Nucleus accumbens (tissue), 56 donors: ENCODE results near the gene CORO1C.
"Not testable (repeated sequence)": the region's sequence is repeated elsewhere in the genome, so short reads cannot be mapped to it uniquely, and the experiment has no call there.

ENCODE experiments used
- DNase-seq, 56 donors: peaks; one replicate each; lab custom pipeline; 2025; lab: John Stamatoyannopoulos, UW

CORO1C gene

DNA sequence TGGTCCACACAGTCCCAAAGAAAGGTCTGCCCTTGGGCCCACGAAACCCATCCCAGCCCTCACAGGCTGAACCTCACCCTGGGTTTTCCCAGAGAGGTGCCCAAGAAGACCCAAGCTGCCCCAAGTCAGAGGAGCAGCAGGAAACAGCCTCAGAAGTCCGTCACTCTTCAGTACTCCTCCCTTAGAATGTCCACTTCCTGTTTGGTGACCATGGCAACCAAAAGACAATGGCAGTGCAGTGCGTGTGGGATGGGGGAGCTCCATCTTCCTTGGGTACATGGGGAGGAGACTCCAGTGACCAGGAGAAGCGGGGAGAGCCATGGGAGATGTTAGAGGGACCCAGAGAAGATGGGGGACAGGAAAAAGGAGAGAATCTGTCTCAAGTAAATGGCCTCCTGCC is 108.9 kb downstream of the CORO1C start:
- DNase-seq, result no peak

DNA sequence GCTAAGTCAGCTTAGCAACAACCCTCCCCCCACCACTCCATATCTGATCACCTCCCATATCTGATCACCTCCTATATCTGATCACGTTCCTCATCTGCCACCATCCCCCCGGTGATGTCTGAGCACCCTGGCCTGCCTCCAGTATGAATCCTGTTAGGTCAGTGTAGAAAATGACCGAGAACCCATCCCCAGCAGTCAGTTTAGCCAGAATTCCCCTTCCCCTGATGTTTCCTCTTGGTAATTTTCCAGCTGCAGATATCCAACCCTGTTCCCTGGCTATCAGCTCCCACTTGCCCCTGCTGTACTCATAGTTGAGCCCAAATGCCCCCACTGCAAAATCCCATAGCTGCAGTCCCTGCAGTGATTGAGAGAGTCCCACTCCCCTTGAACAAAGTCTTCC is 110.2 kb downstream of the CORO1C start:
- no peak for DNase-seq

DNA sequence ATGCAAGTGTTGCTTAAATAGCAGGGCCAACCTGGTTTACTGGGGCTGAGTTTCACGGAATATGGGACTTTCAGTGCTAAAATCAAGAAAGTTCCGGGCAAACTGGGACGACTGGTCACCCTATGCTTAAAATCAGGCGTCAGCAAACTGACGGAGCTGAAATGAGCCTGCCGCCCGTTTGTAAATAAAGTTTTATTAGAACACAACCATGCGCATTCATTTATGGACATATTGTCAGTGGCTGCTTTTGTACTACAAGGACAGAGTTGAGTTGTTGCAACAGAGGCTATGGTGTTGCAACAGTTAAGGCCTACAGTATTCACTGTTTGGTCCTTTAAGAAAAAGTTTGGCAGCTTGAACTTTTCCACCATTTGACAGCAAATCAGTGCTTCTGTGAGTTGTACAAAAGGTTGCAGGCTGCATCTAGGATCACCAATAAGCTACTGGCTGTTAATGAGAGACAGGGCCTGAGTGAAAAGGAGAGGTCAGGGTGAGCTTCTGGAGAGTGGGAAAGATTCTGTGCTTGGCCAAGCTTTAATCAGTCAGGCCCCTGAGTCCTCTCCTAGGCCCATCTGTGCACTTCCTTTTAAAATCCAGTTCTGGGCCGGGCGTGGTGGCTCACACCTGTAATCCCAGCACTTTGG is 111.0 kb downstream of the CORO1C start:
- no peak for DNase-seq

DNA sequence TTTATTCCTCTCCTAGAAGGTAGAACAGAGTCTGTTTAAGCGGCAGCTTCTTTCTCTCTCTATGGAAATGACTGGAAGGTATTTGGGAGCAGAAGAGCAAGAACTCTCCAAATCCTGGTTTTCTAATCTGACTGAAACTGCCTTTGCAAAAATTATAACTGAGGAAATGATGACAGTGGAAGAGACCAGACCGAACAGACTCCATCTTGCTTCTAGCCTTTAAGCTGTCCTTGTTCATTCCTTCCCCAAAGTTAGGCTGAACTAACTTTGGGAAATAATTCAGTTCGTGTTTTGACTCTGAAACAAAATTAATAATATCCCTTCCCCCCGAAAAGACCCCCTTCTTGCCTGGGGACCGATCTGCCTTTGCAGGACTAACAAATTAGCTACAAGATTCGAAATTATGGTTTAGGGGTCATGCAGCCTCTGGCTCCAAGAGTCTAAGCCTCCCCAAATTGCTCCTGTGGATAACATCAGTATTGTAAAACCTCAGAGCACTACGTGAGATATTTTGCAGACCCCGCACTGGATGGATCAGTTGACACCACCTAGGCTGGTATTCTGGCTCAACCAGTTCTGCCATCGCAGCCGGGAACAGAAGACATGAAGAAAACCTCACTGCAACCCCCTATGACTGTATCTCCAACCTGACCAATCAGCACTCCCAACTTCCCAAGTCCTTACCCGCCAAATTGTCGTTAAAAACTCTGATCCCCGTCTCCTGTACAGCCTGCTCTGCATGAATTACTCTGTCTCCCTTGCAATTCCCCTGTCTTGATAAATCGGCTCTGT is 111.8 kb downstream of the CORO1C start:
- no peak for DNase-seq

DNA sequence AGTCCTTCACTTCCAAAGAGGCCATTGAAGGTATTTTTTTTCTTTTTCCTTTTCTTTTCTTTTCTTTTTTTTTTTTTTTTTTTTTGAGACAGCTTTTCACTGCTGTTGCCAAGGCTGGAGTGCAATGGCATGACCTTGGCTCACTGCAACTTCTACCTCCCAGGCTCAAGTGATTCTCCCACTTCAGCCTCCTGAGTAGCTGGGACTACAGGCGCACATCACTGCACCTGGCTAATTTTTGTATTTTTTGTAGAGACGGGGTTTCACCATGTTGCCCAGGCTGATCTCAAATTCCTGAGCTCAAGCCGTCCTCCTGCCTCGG is 112.4 kb downstream of the CORO1C start:
- not testable (repeated sequence) for DNase-seq

DNA sequence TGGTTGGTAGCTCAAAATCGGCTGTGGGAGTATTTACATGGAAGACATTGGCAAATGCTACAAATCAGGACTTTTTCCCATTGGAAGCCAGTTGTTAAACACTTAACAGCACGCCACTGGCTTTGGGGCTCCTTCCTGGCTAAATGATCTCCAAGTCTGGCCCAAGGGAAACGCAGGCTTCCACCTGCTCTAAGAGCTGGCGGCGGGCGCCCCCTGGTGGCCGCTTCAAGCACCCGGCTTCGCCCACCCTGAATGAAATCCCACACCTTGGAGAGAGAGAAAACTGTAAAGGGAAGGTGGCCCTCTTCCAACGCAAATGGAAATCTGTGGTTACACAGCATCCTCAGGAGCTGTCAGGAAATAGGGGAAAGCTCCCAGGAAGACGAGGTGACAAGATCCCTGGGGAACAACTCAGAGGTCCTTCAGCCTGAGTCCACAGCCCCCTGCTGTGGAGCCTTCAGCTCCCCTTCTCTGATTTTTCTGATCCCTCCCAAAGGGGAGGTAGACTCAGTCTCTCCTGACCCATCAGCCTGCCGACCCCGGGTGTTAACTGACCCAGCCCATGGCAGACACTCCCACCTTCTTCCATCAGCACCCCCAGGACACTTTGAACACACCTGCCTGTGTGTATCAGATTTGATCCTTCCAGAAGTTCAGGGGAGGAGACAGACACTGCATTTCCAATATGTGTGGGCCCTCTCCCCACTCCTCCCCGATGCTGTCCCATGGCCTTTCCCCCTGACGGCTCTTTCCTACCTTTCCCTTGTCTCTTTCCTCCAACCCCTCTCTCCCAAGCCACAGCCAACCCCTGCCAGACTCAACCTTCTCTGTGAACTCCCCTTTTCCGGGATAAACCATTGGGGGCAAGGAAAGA is 113.0 kb downstream of the CORO1C start:
- DNase-seq, result peak in 53 of 56 donors; percentile 5 to 86 (median 58)

DNA sequence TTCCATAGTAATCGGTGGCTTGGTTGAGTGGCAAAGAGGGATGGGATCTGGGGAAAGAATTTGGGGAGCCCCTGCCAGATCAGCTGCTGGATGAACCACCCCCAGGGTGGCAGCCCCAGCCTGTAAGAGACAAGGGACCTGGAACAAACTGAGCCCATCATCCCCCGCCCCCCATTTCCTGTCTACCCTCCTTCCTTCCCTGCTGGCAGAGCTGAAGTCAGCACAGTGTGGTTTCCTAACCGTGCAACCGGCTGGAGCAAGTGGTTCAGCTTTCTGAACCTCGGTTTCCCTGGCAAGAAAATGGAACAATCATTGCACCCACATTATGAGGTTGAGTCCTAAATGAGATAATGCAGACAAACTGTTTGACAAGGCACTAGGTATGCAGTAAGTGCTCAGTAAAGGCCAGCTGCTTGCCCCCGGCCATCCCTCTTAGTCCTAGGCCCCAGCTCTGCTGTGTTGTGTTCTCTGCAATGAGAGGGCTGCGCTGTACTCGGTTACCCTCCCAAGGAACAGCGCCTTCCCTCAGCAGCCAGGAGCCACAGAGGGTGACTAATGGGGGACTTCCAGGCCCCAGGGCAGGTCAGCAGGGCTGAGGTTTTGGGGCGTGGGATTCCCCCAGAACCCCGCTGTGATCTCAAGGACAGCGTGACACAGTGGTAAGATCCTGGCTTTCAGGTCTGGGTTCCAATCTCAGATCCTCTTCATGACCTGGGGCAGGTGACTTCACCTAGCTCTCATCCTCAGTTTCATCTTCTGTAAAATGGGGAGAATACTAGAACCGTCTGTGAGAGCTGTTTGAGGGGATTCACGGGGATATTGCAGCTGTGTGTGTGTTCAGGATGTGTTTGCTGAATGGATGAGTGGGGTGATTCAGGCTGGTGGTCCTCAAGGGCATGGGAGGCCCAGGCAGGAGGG is 114.1 kb downstream of the CORO1C start:
- DNase-seq, result peak in 13 of 56 donors; percentile 13 to 41 (median 25)

DNA sequence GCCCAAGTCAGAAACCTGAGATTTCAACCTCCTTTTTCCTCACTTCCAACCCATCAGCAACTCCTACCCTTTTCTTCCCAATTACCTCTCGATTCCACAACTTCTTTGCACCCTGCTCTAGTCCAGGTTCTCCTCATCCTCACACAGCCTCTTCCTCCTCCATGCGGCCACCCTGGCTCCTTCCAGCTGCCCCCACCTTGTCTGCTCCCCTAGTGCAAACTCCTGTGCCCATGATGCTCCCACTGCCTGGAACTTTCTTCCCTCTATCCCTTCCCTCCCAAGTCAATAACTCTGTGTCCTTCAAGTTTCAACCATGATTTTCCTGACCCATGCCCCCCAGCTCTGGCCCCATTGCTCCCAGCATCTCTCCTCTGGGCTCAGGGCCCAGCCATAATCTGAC is 115.0 kb downstream of the CORO1C start:
- no peak for DNase-seq

DNA sequence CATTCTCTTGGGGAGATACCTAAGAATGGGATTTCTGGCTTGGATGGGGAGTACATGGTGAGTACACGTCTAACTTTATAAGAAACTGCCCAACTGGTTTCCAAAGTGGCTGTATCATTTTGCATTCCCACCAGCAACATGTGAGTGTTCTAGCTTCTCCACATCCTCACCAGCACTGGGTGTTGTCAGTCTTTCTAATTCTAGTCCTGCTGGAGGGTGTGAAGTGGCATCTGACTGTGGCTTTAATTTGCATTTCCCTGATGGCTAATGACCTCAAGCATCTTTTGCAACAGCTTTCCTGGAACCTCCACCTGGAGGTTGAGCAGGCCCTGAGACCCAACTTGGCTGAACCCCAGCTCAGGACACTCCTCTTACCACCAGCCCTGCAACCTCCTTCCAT is 115.4 kb downstream of the CORO1C start:
- no peak for DNase-seq

DNA sequence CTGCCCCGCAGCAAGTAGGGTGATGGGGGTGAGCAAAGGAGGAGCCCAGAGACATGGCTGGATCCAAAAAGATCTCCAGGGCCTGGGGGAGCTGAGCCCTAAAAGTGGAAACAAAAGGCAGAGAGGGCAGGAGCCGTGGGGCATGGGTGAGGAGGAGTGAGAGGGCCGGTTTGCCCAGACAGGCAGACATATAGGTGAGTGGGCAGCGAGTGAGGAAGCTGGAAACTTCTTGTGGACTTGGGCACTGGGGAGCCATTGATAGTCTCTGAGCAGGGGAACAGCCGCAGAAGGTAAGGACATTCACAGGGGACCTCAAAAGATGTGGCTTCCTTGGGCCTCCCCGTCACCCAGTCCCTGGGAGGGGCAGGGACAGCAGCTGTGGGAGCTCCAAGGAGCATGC is 116.7 kb downstream of the CORO1C start:
- no peak for DNase-seq

DNA sequence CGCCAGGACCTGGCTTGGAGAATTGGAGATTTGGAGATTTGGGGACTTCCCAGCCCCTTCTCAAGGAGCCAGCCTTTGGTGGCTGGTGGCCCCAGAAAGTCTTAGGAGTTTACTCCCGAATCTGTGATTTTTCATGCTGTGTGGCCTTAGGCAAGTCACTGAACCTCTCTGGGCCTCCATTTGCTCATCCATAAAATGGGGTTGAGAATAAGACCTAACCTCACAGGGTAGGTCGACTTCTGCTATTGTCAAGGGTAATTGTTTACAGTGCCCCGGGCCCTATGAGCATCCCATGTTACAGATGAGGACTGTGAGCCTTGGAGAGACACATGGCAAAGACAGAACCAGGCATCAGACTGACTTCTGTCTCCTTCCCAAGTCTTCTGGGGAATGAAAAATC is 117.3 kb downstream of the CORO1C start:
- DNase-seq, result no peak

DNA sequence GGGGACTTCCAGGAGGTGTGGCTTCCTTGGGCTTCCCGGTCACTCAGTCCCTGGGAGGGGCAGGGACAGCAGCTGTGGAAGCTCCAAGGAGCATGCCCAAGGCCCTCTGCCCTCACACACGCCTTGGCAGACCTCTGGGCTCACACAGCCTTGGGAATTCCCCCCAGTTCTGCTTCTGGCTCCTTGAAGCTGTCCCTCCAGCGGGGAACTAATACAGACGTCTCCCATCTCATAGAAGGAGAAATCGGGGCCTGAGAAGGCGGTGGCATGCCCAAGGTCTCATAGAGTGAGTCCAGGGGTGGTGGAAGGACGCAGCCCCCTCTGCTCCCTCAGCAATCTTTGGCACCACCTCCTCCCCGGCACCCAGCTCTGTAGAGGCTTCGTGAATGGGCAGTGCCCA is 117.8 kb downstream of the CORO1C start:
- peak in 1 of 56 donors; percentile 10 for DNase-seq

DNA sequence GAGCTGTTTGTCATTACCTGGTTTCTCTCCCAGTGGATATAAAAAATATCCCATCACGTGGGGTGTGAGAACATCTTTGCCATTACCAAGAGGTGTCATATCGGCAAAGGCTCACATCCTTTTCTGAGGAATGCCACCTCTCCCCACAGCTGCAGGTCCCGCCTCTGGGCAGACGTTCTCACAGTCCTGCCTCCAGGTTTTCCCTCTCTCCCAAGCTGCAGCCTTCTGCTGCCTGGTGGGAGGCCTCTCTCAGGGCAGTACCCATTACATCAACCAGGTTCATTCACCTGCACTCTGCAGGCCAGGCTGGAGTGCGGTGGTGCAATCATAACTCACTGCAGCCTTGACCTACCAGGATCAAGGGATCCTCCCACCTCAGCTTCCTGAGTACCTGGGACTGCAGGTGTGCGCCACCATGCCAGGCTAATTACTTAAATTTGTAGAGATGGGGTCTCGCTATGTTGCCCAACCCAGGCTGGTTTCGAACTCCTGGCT is 118.5 kb downstream of the CORO1C start:
- DNase-seq, result no peak

DNA sequence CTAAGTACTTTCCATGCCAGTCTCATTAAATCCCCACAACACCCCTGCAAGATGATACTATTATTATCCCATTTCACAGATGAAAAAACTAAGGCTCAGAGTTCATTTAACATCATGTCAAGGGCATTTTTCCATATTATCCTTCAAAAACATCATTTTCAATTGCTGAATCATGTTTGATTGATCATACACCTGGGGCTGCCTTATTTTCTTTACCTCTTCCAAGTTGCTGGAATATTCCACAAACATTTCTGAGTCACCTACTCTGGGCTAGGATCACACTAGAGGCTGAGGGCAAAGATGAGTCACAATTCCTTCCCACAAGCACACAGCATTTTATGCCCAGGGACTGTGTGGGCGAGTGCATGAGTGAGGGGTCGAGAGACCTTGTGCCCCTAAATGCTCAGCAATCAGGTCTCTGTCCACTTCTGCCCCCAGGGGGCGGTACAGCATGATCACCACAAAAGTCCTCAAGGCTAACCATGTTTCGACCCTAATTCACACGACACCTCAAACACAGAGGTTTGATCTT is 119.4 kb downstream of the CORO1C start:
- DNase-seq, result peak in 1 of 56 donors; percentile 12

DNA sequence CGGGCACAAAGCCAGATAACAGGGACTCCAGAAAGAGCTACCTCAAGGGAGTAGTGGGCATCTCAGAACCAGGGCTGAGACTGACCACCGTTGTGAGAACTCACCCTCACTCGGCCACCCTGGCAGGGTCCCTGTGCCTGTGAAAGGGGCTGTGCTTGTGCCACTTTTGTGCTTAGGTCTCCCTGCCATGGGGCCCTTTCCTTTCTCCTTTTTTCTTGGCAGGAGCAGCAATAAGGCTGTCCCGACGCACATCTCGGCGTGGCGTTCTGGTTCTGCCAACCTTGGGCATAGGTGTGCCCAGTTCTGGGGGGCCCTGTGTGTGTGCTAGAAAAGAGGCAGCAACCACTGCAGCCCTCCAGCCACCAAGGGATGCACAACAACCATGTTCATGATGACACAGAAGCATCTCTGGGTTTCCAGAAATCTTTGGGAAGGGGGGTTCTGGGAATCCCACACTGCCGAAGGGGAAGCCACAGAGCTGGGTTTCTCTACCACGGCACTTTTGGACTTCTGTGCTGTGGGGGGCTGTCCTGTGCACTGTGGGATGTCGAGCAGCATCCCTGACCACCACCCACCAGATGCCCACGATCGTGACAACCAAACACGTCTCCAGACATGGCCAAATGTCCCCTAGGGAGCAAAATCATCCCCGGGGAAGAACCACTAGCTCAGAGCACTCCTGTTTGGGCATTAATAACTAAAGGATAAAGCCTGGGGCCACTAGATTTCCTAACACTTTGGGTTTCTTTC is 120.3 kb downstream of the CORO1C start:
- no peak for DNase-seq

DNA sequence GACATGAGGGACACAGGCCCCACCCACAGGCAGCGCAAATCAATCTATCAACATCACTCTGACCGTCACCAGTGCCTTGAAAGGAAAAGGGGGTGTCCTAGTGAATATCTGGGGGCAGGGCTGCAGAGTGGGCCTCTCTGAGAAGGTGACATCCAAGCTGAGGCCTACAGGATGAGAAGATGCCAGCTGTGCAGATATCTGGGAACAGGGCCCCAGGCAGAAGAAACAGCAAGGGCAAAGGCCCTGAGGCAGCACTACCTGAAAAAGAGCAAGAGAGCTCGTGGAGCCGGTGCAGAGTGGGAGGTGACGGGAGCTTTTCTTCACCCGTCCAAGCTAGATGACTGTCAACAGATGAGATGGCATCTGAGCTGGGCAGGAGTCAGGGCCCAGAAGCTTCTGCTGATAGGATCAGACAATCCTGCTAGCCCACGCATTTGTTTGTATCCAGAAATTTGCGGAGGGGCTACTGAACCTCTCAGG is 120.9 kb downstream of the CORO1C start:
- DNase-seq, result no peak

DNA sequence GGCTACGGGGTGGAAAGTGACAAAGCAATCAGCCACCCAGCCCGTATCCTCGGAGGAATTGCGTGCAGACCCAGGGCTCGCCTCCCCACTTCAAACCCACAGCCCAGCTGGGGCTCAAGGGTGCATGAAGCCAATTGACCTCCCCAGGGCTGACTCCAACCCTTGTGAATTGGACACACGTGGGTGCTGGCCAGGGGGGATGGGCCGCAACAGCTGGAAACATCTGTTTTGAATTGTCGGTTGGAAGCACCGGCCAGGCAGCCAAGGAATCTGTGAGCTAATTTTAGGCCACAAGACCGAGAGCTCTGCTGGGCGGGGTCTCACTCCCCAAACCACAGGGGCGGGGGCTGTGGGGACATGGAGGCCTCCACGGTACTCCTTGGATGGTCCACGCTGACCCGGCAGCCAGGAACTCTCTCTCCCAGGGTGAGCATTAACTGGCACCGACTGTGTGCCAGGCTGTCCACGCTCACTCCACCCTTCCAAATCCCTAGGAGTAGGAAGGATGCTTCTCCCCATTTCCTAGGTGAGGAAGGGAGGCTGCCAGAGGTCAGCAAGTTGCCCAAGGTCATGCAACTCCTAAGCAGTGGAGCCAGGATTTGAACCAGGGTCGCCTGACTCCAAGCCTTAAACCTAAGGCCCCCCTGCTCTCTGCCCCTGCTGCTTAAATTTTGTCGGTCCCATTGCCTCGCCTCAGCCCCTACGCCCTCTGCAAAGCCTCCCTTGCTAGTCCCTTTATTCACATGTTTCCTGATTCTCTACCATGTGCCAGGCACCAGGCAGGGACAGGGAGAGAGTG is 121.6 kb downstream of the CORO1C start:
- DNase-seq, result no peak

DNA sequence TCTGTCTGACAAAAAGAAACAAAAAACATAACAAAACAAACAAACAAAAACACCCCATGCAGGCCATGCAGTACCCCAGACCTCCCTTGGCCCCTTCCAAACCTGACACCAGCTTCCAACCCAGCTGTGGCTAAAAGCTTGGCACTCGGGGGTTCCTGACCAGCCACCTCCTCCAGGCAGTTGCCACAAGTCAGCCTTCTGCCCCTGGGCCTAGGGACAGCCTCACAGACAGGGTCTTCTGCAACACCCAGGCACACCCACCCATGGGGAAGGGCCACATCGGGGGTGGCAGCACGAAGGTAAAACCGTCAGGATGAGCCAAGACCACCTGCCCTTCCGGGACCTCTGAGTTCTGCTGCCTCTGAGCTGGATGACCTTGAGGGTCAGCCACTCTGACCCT is 122.7 kb downstream of the CORO1C start:
- DNase-seq, result no peak
